ENCODE results near the gene ERG. TPM values are rescaled to one million over a fixed set of nuclear protein-coding genes. Genes with fewer than 3 reads are reported as not detected.
A peak's percentile ranks its signal among the peaks of the same experiment; 100 is the strongest.

The ERG gene
- total and polyA plus RNA-seq, 8 donors = 21.7 to 48.1 (median 36.8) TPM

DNA sequence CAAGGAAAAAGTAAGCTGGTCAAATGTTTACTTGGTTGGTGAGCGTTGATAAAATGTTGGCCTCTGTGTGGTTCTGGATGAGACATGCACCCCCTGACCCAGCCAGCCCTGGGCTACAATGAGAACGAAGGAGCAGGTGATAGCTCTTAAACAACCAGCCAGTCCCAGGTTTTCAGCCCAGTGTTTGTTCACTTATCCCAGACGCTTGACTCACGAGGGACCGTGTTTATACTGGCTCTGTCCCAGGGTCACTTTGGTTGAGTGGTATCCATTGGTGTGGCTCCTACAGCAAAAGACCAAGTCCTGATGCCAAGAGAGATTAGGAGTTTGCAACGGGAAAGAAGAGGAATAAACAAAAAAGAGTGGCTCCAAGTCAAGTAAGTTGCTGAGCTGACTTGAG, 154.6 kb downstream of the ERG start:
- peak in 3 of 4 donors; percentile 27 to 78 (median 75) for DNase-seq
- Histone ChIP-seq H3K4me3 (no peak overlapping the region), H3K36me3 (no peaks in the 10 kb centered on the region), H3K4me1 (peaks cover 4 to 8% of the 10 kb centered on the region in 2 donors), H3K27ac (peak overlapping the region; percentile 47 to 76), H3K27me3 (no peaks in the 10 kb centered on the region), H3K9me3 (no peaks in the 10 kb centered on the region)
- peak; percentile 94 for ATAC-seq
- TF ChIP-seq, protein P1, sequence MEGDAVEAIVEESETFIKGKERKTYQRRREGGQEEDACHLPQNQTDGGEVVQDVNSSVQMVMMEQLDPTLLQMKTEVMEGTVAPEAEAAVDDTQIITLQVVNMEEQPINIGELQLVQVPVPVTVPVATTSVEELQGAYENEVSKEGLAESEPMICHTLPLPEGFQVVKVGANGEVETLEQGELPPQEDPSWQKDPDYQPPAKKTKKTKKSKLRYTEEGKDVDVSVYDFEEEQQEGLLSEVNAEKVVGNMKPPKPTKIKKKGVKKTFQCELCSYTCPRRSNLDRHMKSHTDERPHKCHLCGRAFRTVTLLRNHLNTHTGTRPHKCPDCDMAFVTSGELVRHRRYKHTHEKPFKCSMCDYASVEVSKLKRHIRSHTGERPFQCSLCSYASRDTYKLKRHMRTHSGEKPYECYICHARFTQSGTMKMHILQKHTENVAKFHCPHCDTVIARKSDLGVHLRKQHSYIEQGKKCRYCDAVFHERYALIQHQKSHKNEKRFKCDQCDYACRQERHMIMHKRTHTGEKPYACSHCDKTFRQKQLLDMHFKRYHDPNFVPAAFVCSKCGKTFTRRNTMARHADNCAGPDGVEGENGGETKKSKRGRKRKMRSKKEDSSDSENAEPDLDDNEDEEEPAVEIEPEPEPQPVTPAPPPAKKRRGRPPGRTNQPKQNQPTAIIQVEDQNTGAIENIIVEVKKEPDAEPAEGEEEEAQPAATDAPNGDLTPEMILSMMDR (IDR thresholded peaks at IDR 0.05) = no peak
- intact Hi-C loops (cut with DNase I) = no loop called here

DNA sequence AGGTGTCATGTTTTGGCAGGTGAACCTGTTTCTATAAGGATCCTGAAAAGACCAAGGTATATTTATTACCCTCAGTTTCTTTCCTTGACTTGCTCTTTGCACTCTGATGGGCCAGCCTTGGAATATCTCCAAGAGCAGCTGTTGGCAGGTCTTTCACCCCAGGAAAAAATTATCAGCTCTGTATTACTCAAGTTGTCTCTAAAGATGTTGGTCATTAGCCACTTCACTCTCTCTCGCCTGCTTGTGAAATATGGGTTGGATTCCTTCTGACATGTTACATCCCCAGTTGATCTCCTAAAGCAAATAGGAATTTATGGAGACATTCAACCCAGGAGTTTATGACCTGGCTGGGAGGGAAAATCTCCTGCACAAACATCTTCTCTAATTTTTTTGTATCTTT, 155.5 kb downstream of the ERG start:
- intact Hi-C loops (cut with DNase I) = no loop called here
- Histone ChIP-seq H3K36me3 (no peaks in the 10 kb centered on the region), H3K4me3 (no peak overlapping the region), H3K9me3 (no peaks in the 10 kb centered on the region), H3K4me1 (peaks cover 4 to 8% of the 10 kb centered on the region in 2 donors), H3K27ac (peak overlapping the region; percentile 35 to 76), H3K27me3 (no peaks in the 10 kb centered on the region)
- no peak for DNase-seq
- TF ChIP-seq, protein P1 (IDR thresholded peaks at IDR 0.05) = no peak
- ATAC-seq = peak; percentile 16

DNA sequence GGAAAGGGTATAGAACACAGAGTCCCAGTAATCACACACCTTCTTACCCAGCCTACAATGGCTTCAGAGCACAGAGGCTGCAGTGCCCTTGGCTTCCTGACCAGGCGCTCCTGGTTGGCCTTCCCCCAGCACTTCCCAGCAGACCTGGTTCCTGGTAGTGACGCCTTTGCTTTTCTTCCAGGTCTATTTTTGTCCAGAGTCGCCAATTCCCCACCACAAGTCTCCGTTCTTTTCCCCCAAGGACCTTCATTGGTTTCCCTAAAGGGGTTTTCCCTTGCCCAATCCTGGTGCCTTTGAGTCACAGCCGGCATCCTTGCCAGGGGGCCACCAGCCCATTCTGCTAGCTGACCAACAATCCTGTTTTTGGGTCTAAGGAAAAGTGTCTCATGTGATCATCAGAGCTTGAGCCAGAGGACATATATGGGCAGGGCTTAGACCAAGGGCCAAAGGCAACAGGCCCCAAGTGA, 156.7 kb downstream of the ERG start:
- ATAC-seq = no peak
- TF ChIP-seq, protein P1 (IDR thresholded peaks at IDR 0.05) = no peak
- Histone ChIP-seq H3K27me3 (no peaks in the 10 kb centered on the region), H3K4me3 (no peak overlapping the region), H3K4me1 (peaks cover 4 to 8% of the 10 kb centered on the region in 2 donors), H3K9me3 (no peaks in the 10 kb centered on the region), H3K27ac (no peak overlapping the region), H3K36me3 (no peaks in the 10 kb centered on the region)
- intact Hi-C loops (cut with DNase I) = no loop called here
- DNase-seq = no peak

DNA sequence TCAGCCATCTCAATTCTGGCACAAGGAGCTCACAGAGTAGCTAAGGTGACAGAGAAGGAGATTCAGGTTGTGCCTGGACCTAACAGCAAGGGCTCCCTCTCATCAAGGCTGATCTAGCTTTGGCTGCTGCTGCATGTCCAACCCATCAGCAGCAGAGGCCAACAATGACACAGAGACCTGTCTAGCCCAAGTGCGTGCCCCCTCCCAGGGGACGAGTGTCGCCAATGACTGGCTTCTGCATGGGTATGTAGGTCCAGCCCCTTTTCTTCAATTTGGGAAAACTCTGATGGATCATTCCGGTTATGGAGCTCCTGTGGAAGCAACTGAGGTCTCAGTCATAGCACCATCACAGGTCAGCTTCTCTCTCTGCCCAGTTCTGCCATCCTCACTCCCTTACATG, 158.1 kb downstream of the ERG start:
- Histone ChIP-seq H3K36me3 (no peaks in the 10 kb centered on the region), H3K9me3 (no peaks in the 10 kb centered on the region), H3K27ac (no peak overlapping the region), H3K4me1 (peaks cover 0 to 4% of the 10 kb centered on the region in 2 donors), H3K4me3 (no peak overlapping the region), H3K27me3 (no peaks in the 10 kb centered on the region)
- ATAC-seq = no peak
- intact Hi-C loops (cut with DNase I) = no loop called here
- TF ChIP-seq, protein P1 (IDR thresholded peaks at IDR 0.05) = no peak
- DNase-seq = no peak

DNA sequence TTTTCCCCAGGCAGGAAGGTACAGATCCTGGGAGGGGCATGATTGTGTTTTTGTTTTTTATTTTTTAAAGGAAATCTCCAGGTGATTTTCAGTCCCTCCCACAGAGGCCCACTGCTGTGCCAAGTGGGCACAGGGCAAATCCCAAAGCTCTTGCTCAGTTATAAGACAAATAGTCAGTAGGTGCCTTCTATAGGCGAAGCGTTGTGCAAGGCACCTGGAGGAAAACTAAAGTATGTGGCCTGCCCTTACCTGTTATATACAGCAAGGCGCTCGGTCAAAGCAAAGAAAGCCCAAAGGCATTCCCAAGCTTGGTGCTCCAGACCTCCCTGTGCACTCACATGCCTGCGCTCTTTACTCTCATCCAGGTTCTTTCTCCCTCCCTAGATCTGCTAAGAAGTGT, 160.5 kb downstream of the ERG start:
- ATAC-seq (no peak), DNase-seq (no peak)
- intact Hi-C loops (cut with DNase I) = no loop called here

More for the DNA sequence above, 160.5 kb downstream of the ERG start:
- Histone ChIP-seq H3K27me3 (no peaks in the 10 kb centered on the region), H3K4me1 (no peaks in the 10 kb centered on the region), H3K4me3 (no peak overlapping the region), H3K36me3 (no peaks in the 10 kb centered on the region), H3K27ac (no peak overlapping the region), H3K9me3 (no peaks in the 10 kb centered on the region)
- TF ChIP-seq, protein P1 (IDR thresholded peaks at IDR 0.05) = no peak
